ENCODE data around the gene POU2AF1.

Gene POU2AF1

GRCh38 chr11:111360150-111361043 lies 18.7 kb downstream of the POU2AF1 start:
- no peak for DNase-seq (ENCODE audit: low spot score)

GRCh38 chr11:111359223-111360149 lies 19.6 kb downstream of the POU2AF1 start:
- DNase-seq (ENCODE audit: low spot score), result no peak

GRCh38 chr11:111358038-111359001 lies 20.8 kb downstream of the POU2AF1 start:
- no peak for DNase-seq (ENCODE audit: low spot score)

DNA sequence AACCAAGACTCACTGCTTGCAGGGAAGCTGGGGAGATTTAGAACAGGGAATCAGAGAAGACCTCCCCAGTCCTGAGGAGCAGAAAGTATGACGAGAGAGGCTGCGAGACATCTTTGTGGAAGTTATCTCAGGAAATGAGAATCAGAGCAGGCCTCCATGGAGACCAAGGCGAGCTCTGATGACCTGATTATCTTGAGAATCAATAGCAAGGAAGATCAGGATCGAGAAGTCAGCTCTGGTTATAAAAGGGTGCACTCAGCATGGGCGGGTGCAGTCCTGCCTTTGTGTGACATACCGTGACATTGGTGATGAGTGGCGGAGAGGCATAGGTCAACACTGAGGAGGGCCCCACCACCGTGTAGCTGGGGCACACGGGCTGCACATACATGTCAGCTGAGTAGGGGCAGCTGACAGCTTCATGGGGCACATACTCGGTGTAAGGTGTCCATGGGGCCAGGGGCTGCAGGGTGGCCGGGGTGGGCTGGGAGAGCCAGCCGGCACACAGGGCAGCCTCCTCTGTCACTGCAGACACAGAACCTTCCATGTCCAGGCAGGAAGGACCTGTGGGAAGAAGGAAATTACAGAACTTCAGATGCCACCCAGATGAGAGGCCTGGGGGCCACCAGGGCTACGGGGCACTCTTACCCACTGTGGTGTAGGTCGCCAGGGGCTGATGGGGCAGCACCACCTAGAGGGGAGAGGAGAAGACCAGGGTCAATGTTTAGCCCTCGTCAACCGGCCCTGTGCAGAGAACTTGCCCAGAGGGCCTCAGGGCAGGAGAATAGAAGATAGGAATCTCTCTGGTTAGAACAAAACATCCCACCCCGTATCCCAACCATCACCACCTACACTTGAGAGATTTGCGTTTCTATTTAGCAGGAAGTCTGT lies 21.7 kb downstream of the POU2AF1 start:
- DNase-seq (ENCODE audit: low spot score), result no peak

DNA sequence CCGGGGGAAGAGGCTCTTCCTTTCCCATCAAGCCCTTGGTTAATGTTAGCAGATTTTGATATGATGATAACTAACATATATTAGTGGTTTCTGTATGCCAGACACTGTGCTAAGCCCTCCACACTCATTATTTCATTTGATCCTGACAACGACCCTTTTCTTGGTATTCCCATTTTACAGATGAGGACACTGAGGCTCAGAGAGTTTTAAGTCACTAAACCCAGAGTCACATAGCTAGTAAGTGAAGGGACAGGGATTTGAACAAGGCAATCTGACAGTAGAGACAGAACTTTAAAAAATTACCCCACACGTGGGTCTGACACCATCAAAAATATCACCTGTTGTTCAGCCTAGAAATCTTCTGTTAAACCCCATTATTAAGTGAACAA lies 22.4 kb downstream of the POU2AF1 start:
- DNase-seq (ENCODE audit: low spot score), result no peak

DNA sequence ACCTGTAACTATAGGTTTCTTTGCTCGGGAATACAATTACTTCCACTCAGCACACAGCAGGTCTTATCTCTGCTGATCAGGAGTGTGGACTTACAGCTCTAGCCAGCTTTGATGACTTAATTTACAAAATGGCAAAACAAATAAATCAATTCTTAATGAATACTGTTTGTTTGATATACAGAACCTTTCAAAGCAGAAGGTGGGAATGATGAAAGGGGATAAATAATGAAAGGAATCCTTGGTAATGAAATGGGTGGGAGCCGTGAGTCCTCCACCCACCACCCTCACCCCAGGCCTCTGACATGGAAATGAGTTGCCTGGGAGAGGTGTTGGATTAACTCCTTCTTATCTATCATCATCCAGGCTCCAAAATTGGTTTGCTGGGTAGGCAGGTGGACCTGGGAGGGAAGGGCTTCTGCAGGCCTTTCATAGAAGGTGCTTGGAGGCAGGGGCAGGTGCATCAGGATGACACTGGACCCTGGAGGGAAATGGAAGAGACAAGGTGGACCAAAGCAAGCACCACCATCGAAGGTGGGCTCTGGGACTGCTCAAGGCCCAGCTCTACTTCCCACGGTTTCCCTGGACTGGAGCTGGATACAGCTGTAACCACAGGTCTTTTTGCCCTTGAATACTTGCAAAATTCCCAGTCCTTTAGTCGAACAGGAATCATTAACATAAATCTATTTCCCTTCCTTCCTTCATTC lies 23.0 kb downstream of the POU2AF1 start:
- no peak for DNase-seq (ENCODE audit: low spot score)

DNA sequence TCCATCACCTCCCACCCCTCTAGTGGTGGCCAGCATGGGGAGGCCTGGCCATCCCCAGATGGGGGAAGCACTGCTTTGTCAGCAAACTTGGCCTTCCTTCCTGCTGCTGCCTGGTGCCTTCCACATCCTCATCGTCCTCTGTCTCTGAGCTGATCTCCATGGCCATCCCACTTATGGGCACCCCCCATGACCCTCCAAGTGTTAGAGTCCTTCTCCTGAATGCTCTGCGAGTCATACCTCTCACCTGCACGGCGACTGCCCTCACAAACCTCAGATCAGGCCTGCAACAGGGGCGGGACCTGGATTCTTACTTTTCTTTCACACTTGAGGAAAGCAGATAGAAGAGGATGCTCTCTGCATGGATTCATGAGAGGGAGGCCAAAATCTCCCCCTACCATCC lies 24.0 kb downstream of the POU2AF1 start:
- DNase-seq (ENCODE audit: low spot score), result no peak

- no peak for DNase-seq (ENCODE audit: low spot score)
Observed at GRCh38 chr11:111354601-111354891, 24.5 kb downstream of the POU2AF1 start.

DNA sequence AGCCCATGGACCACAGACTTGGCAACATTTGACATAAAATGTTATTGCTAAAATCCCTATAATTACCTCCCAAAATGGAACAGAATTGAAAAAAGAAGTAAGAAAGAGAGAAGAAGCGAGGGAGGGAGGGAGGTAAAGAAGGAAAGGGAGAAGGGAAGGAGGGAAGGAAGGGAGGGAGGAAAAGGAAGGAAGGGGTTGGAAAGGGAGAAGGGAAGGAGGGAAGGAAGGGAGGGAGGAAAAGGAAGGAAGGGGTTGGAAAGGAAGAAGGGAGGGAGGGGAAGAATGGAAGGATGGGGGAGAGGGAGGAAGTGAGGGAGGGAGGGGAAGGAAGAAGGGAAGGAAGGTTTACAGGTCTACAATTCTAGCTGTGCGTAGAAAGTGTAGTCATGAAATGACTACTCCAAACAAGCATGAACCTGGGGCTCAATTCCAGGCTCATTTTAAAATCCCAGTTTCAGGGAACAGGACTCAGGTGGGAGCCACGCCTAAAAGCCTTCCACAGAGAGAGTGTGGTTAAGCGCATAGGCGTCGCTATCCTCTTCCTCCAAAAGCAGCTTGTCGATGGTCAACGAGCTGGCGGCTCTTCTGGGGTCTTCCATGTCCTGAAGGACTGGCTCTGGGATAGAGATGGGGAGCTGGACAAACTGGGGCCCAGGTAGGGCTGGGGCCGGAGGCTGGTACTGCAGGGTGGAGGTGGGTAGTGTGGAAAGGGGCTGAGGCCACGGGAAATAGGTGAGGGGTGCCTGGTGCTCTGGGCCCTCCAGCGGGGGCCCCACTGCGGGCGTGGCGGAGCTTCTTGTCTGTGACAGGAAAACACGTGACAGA lies 25.1 kb downstream of the POU2AF1 start:
- no peak for DNase-seq (ENCODE audit: low spot score)

GRCh38 chr11:111352935-111353710 lies 26.0 kb downstream of the POU2AF1 start:
- DNase-seq (ENCODE audit: low spot score), result no peak

DNA sequence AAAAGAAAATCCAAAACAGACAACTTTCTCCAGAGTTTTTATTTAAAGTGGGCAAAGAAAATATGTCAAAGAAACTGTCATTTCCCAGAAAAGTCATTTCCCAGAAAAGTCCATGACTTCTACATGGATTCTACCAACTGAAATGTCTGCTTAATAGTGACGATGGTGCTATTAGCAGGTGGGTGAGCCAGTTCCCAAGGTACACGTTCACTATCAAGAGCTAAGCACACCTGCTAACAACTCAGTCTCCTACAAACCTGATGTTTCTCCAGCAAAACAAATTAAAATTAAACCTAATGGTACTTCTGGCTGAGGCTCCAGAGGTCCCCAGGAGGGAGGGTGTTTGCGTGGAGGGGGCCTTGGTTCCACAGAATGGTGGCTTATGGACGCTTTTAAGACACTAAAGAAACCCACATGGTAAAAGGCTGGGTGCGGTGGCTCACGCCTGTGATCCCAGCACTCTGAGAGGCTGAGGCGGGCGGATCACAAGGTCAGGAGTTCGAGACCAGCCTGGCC lies 26.8 kb downstream of the POU2AF1 start:
- no peak for DNase-seq (ENCODE audit: low spot score)

- DNase-seq (ENCODE audit: low spot score), result no peak
Observed at GRCh38 chr11:111351374-111352055, 27.6 kb downstream of the POU2AF1 start.

DNA sequence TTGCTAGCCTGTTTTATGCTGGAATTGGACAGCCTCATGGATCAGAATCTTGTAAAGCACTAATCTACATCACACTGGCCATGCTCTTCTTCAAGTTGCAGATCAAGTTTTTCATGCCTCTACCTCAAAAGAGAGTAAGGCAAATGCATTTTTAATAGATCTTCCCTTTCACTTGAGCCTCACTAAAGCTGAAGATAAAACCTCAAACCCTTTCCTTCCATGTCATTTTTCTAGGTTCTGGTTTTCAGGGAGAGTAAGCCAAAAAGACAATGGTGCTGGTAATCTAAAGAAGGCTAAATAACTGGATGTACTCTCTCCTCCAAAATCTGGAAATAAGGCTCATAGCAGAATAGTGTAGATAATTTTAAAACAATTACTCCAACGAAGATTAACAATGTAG lies 28.3 kb downstream of the POU2AF1 start:
- no peak for DNase-seq (ENCODE audit: low spot score)

DNA sequence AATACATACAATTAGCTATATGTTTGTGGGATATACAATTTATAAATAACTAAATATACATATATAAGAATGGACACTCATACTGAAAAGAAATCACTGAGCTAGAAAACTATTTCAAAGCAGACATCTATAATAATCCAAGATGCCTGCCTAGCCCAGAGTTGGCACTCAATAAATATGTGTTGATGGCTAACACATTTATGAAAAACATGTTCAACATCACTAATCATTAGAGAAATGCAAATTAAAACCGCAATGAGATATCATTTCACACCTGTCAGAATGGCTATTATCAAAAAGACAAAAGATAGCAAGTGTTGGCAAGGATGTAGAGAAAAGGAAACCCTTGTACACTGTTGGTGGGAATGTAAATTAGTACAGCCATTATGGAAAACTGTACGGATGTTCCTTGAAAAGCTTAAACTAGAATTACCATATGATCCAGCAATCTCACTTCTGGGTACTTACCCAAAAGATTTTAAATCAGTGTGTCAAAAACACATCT lies 29.8 kb downstream of the POU2AF1 start:
- DNase-seq (ENCODE audit: low spot score), result no peak

- no peak for DNase-seq (ENCODE audit: low spot score)
Observed at GRCh38 chr11:111348147-111348546, 30.9 kb downstream of the POU2AF1 start.

DNA sequence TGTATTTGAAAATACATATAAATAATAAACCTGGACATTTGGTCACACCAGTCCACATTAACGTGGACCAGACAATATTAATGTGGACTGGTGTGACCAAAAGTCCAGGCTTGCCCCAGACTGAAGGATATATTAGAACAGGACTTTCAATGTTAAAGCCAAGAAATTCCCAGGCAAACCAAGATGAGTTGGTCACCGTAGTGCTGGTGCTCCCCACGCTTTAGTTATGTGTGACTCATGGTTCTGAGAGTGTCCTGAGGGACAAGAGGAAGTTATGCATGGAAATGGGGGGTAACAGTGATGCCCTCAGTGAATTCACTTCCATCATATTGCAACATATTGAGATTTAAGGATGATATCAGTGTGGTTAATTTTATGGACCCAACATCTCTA lies 31.4 kb downstream of the POU2AF1 start:
- no peak for DNase-seq (ENCODE audit: low spot score)

DNA sequence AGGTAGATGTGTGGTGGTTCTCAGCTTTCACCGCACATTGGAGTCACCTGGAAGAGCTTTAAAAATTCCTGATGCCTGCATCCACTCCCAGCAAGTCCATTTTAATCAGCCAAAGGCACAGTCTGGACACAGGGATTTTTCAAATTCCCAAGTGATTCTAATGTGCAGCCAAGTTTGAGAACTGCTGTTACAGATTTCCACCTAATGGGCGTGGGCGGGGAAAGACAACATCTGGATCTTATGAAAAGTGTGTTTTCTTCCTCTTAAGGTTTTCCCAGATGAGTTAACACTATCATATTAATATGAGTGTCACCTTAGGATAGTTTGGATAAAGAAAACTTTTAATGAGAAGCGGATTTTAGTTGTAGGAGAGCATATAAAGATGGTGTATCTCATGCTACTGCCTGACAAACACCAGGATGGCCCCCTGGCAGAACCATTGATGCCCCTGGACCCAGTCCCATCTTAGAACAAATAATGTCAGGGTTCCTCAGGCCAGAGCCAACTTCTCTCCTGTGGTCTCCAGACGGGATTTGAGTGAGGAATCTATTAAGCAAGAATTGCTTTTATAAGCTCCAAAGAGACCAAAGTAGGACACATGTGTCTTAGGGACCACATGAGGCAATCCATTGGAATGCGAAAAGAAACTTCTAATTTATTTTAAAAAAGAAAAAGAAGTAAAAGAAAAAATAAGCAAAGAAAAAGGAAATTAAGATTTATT lies 31.9 kb downstream of the POU2AF1 start:
- no peak for DNase-seq (ENCODE audit: low spot score)

All from kidney capillary endothelial cell (primary cell).